Hematopoietic multipotent progenitor cell (in vitro differentiated cells): ENCODE data around the gene GPR65. TPM values are rescaled to one million over a fixed set of nuclear protein-coding genes. Genes with fewer than 3 reads are reported as not detected.

Source experiments
- DNase-seq, 3 donors: peaks; one replicate each; pipeline ENCODE4 v3.0.0-alpha.2; 2011 to 2015; ENCODE audit warnings: low read depth in 2 of 3, low spot score in 2 of 3
- total RNA-seq: library from RNA; depleted of rRNA; stranded (reverse); fragments of >200 nt; gene quantifications from one replicate; pipeline ENCODE4 v1.2.3, GENCODE V29; 2012

GPR65 gene, protein sequence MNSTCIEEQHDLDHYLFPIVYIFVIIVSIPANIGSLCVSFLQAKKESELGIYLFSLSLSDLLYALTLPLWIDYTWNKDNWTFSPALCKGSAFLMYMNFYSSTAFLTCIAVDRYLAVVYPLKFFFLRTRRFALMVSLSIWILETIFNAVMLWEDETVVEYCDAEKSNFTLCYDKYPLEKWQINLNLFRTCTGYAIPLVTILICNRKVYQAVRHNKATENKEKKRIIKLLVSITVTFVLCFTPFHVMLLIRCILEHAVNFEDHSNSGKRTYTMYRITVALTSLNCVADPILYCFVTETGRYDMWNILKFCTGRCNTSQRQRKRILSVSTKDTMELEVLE
- total RNA-seq: 0.27 TPM

DNA sequence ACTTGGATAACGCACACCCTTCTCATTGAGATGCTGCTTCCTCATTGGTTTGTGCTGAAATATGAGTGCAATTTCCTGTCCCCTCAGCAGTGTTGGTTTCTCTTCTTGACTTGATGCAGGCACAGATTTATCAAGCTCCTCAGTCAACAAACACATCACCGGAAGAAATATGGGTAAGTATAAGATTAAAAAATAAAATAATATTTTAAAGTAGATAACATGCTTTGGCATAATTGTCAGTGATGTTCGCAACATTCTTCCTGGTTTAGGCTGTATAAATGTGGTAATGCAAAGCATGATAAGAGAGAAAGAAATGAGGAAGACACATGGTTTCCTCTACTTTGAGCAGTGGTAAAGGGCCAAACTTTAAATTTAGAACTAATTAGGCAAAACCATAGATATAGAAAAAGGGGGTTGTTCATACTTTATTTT, at the start of gene GPR65:
GPR65 (plus strand) TSS at position 86 of the 432 bp plus-strand sequence. CDS start 5,713 bp downstream, outside the sequence.
- peak; percentile 37 to 75 (median 43) for DNase-seq

DNA sequence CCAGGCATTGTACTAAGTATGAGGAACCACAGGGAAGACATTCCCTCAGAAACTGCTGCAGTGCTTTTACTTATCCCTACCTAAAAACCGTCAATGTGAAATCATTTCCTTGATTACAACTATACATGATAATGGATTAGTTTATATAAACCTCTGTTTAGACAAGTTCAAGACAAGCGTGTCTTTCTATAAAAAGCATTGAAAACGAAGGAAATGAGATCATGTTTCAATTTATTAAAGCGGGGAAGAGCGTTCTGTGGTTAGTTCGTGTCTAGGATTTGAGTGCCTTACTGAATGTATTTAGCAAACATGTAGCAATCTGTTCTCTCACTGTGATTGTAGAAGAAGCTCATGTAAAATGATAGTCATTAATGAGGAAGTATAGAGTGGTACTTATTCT, 49.4 kb upstream of the GPR65 start:
- no peak for DNase-seq

DNA sequence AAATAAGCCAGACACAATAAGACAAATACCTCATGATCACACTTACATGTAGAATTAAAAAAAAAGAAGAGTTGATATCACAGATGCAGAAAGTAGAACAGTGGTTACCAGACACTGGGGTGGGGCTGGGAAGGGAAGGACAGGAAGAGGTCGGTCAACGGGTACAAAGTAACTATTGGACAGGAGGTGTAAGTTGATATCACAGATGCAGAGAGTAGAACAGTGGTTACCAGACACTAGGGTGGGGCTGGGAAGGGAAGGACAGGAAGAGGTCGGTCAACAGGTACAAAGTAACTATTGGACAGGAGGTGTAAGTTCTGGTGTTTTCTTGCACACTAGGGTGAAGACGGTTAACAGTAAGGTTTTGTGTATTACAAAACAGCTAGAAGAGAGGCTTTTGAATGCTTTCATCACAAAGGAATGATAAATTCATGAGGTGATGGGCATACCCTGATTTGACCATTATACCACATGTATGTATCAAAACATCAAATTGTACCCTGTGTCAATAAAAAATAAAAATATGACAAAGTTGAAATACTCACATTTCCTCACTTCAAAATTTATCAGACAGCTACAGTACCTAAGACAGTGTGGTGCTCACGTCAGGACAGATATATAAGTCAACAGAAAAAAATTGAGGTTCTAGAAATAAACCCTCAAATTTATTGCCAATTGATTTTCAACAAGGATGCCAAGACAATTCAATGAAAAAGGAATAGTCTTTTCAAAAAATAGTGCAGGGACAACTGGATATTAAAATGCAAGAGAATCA, 44.7 kb upstream of the GPR65 start:
- DNase-seq: no peak

DNA sequence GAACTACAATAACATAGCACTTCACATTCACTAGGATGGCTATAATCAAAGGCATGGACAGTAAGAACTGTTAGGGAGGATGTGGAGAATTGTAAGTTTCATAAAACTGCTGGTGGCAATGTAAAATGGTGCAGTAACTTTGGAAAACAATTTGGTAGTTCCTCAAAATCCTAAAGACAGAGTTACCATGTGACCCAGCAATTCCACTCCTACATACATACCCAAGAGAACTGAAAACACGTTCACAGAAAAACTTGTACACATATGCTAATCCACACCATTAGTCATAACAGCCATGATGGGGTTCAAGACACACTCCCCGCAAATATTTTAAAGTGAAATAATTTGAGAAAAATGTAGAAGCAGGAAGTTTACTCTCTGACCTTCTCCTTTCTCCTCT, 43.7 kb upstream of the GPR65 start:
- no peak for DNase-seq

DNA sequence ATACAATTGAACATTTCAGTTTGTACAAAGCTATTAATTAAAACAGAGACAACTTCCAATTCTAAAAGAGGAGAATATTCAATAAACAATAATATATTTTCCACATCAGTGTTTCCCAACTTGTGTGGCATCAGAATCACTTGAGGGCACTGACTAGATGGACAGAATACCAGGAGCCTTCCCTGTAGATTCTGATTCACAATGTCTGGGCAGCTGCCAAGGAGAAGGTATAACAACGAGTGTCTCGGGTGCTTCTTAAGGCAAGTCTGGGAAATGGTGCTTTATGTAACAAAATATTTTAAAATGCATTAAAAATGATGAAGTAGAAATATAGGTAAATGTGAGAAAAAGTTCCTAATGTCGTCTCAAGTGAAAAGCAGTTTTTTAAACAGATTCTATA, 38.1 kb upstream of the GPR65 start:
- DNase-seq: no peak

DNA sequence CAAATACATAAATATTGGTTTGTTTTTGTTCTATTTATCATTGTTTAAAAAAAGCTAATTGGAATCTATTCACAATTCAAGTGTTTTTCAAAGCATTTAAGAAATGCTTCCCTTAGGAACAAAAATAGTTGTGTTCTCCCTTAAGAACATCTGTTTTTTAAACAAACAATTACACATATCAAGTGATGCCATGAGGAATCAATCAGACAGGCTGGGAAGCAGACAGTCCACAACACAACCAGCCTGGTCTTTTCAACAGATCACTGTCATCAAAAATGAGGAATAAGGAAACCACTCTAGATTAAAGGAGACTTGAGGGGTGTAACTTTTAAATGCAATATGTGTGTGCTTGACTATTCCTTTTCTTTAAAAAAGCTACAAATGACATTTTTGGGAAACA, 37.4 kb upstream of the GPR65 start:
- no peak for DNase-seq

DNA sequence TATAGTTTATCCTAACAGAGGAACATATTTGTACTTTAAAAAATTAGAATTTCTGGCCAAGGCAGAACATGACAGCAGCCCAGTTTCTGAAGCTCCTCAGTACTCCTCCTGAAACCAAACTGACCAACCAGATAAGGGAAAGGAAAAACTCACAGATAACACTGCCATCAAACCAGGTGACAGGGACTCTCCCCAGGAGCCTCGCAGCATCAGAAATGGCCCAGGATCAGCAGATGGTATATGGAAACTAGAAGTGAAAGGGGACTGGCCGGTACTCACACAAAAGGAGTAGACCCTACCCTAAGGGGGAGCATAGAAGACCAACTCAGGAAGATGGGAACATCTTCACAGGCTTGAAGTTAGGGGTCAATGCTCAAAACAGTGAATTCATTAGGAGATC, 33.9 kb upstream of the GPR65 start:
- DNase-seq: no peak

DNA sequence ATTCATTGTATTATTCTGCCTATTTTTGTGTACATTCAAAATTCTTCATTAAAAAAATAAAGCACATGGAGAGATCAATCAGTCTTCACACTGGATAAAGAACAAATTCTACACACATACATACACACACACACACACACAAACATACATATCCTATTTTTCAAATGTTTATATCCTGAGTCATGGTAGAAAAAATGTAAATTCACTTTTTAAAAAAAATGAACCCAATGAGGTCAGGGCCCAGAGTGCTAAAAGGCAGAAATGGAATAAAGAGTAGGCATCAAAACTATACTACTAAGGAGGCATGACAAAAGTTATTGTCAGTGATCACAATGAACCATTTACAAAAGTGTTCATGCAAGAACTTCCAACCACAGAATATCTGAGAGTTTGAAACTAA, 29.3 kb upstream of the GPR65 start:
- no peak for DNase-seq

DNA sequence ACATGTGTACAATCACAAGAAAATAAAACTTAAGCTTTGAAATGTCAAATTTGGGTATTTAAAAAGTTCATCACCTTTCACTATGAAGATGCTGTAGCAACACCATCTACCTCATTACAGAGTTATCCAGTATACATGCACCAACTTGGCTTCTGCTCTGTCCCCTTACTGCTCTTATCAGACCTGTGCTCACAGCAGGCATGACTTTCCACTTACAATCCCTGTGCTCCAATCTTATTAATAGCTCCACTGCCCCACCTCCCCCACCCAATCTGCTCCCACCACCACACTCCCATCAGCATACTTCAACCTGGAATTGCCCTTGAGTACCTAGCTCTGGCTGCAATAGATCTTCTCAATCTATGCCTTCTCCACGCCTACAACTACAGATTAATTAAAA, 25.2 kb upstream of the GPR65 start:
- DNase-seq: no peak

DNA sequence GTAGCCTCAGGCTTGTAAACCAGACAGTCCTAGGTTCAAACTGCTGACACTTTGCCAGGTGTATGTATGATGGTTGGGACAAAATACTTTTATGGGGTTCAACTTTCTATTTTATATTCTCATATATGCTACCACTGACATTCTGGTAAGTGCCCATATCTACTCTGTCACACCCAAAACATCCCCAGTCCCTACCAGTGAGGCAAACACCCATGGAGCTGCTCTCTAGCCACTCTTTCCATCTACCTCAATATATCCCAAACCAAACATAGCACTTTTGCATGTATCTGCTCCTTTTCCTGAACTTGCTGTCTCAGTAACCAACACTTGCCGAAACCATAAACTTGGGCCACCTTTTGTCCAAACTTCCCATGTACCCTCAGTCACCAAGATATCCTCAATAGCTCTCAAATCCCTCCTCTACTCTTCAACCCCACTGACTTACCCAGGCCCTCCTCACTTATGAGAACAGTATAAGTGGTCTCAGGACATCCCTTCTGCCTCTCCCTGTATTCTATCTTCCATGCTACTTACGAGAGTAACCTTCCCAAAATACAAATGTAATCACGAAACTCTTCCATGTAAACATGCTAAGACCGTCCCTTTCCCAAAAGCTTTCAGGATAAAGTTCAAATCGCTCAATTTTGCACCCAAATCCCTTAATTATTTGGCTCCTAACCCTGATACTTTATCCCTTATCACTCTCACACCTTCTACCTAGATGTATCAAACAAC, 15.5 kb upstream of the GPR65 start:
- no peak for DNase-seq

DNA sequence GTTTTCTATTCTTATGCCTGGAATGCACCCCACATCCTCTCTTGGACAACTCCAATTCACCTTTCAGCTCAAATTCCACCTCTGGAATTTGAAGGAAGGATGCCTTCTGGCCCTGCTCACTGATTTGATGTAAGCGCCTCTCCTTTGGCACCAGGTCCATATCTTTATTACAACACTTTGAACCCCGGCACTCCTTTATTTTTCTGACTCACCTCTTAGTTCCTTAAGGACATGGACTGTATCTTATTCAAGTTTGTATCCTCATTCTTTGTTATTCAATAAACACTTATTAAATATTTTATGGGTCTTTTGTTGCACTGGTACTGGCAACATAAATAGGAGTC, 15.0 kb upstream of the GPR65 start:
- DNase-seq: no peak

DNA sequence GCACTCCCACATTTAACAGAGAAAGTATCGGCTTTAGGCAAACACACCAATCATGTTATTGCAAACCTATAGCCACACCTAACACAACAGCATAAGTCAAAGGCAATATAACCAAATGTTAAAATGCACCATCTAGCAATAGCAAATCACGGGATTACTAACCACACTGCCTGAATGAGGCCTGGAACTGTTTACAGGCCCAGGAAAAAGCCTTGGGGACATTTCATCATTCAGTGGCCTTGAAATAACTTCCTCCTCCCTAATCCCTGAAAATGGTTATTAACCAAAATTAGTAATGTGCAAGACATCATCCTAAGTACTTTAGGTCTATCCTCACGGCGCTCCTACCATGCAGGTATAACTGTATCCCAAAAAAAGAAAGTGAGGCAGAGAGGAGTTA, 14.3 kb upstream of the GPR65 start:
- DNase-seq: no peak

DNA sequence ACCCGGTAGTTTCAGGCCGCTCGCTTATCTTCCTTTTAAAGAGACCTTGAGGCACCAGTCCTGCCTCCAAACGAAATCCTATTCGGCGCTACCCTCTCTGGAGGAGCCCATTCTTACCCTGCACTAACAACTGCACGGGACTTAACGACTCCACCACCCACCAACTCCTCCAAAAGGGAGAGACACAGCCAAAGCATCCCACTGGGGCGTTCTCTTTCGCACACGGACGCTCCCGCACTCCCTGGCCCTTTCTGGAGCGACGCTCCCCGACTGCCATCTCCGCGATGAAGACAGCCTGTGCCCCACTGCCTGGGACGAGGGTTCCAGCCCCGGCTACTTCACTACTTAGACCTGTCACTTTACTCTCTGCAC, 12.6 kb upstream of the GPR65 start:
- no peak for DNase-seq

DNA sequence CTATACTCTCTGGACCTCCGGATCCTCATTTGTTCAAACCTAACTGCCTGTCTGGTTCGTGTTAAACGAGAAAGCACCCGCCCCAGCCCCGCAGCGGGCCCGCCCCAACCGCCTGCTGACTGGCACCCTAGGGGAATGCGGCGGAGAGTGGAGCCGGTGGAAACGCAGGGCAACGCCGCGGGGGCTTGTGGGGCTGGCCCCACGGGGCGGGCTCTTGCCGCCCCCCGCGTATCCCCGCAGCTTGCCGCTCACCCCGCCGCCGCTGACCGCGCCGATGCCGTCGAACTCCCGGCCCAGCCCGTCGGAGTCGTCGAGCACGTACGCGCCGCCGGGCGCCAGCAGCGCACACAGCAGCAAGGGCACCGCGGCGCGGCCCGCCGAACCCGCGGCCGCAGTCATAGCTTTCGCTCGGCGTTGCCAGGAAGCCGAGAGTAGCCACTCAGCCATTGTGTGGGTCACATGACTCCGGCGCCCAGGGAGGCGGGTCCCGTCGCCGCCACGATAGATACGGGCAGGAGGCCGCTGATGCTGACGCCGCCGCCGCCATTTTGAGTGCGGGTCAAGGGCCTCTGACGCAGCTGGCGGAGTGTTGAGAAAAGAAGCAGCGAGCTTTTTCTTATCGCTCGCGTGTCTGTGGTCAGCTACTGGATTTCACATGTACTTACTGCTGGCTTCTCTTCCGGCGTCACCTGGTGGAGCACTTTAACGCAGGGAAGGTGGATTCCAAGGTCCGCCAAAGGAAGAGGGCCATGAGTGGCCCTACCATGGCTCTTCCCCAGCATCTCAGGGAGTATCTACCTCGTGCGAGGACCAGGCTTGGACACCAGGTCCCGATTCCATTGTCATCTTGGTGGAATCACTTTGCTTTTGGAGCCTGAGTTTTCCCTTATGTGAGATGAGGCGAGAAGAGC, 12.0 kb upstream of the GPR65 start, which contains the start of gene GALC:
GALC (minus strand) TSS at position 465 of the 911 bp plus-strand sequence; CDS start at position 447, 18 bp downstream.
- peak; percentile 85 to 96 (median 91) for DNase-seq

DNA sequence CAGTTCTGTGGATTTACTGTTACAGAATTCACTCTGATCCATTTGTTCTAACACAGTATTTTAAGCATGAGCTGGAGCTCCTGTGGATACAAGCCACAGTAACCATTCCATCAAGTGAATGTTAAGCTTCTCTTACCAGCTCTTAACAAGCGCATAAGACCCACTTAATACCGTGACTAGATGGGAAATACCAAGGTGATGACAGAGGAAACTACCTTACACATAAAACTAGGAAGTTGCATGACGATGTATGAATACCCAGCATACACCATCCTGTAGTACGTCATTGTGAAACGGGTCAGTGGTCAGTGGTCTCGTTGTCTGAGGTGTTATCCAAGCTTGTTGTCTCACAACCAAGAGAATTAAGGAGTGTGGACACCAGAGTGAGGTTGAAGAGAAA, 10.0 kb upstream of the GPR65 start:
- no peak for DNase-seq

DNA sequence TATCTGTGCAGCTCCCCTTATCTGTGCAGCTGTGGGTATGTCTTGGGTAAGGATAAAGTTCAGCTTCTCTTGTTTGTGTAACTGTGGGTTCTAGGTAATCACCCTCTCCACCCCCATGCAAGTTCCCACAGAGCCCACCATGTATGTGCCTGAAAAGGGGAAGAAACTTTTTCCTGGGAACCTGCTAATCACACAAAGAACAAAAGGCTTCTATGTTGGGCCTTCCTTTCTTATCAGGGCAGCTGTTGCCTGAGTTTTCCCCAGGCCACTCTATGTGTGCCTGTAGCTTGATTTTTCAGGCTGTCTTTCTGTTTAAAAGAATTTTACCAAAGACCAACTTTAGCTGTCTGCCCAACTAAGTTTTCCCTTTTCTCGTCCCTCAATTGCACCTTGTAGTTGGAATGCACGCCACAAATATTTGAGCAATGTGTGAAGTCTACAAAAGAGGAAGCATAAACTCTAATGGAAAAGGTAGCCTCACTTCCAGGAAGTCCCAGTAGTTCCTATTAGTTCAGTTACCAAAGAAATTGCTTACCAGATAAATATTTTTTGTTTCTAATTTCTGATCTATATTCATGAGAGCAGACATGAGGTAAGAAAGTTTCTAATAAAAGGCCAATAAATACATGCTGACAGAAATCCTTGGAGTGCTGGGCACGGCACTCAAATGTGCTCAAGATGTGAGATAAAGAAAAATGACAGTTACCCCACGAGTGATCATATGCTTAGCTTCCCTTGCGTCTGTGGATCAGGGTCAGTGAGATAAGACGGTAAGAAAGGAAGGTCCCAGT, 9.2 kb upstream of the GPR65 start:
- peak in 1 of 3 donors; percentile 27 for DNase-seq

DNA sequence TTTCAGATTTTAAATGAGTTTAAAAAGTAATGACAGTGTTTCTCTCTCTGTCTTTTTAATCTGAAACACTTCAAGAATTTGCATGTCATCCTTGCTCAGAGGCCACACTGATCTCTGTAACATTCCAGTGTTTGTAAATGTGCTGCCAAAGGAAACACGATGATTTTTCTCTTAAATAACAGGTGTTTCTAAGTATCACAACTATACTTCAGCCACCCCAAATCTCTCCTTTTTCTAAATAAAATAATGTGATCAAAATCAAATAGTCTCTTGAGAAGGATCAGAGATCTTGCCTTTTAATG, 8.7 kb upstream of the GPR65 start:
- no peak for DNase-seq

DNA sequence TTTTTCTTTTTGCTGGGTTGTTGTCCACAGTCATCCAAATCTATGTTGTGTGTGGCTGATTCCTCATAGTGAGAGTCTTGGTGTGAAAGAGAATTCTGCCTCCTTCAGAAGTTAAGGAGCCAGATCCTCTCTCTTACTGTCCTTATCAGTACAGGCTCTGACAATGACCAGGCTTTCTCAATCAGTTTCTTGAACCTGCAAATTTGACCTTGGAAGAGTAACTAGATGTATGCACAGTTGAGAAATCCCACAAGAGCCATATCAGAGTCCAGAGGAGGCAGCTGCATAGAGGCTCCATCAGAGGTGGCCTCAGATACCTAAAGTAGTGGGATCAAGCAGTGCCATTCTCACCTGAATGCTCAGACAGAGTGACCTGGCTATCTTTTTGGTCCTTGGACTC, 6.5 kb upstream of the GPR65 start:
- DNase-seq: no peak

DNA sequence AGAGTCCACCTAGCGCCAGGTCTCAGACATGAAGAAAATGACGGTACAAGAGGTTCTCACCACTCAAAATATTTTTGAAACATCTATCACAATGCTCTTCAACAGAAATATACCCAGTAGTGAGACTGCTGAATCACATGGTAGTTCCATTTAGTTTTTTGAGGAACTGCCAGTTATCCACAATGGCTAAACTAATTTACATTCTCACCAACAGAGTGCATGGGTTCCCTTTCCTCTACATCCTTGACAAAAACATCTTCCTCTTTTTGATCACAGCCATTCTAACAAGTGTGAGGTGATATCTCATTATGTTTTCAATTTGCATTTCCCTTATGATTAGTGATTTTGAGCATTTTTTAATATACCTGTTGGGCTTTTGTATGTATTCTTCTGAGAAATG, 5.7 kb upstream of the GPR65 start:
- peak in 2 of 3 donors; percentile 33 to 66 for DNase-seq
